Adrenal gland (tissue), 5 donors: ENCODE measurements around the gene GLIS1.

Experiments used
- POLR2A ChIP-seq, 2 donors: fragments of 450-650 bp; IDR thresholded peaks; one replicate each; pipeline ENCODE4 v1.6.1; 2017; ENCODE audit warnings: antibody characterized with exemption in 2 of 2, mild to moderate bottlenecking in 2 of 2, moderate library complexity in 1 of 2
- TF ChIP-seq, protein P1 (sequence below), 6 experiments: fragments of 450-650 bp in 4 of 6; fragments of 200-600 bp in 2 of 6; sonication (generic) in 1 of 6; IDR thresholded peaks; 1 replicate in 5 of 6; 2 replicates in 1 of 6; pipeline versions ENCODE4 v1.5.1 to v1.8.0; 2016 to 2021; ENCODE audit warnings: antibody characterized with exemption in 6 of 6, mild to moderate bottlenecking in 2 of 6, moderate library complexity in 1 of 6
- donor health status: DM: no; HTN: no; CAD: no.

GRCh38 chr1:53557830-53558738 is 180.9 kb downstream of the GLIS1 start:
- TF ChIP-seq, protein P1, sequence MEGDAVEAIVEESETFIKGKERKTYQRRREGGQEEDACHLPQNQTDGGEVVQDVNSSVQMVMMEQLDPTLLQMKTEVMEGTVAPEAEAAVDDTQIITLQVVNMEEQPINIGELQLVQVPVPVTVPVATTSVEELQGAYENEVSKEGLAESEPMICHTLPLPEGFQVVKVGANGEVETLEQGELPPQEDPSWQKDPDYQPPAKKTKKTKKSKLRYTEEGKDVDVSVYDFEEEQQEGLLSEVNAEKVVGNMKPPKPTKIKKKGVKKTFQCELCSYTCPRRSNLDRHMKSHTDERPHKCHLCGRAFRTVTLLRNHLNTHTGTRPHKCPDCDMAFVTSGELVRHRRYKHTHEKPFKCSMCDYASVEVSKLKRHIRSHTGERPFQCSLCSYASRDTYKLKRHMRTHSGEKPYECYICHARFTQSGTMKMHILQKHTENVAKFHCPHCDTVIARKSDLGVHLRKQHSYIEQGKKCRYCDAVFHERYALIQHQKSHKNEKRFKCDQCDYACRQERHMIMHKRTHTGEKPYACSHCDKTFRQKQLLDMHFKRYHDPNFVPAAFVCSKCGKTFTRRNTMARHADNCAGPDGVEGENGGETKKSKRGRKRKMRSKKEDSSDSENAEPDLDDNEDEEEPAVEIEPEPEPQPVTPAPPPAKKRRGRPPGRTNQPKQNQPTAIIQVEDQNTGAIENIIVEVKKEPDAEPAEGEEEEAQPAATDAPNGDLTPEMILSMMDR (IDR thresholded peaks at IDR 0.05) = no peak
- TF ChIP-seq POLR2A (IDR thresholded peaks at IDR 0.05) = no peak
